PC-3 (cell line): ENCODE results near the gene CPLANE2. TPM values are rescaled to one million over a fixed set of nuclear protein-coding genes. Genes with fewer than 3 reads are reported as not detected.
"Not testable (repeated sequence)": the region's sequence is repeated elsewhere in the genome, so short reads cannot be mapped to it uniquely, and the experiment has no call there.

Source experiments
- ATAC-seq: fragments of 200-7000 bp; cut with Tn5 transposase; 2 replicates; pipeline ENCODE4 v1.9.1; 2020; ENCODE audit warnings: mild to moderate bottlenecking, moderate library complexity
- BruUV-seq: library from RNA; stranded (reverse); fragments of 400-500 nt; replicated peaks from 2 replicates; lab custom pipeline; 2021; lab: Mats Ljungman, UMichigan
- CTCF ChIA-PET: fragments of 300-600 bp; sonication (Branson Sonifier 250); formaldehyde crosslinking; loops from one replicate; lab custom pipeline; 2022; ENCODE audit warnings: antibody characterized with exemption; lab: Charles Lee
- POLR2A ChIA-PET: fragments of 300-600 bp; sonication (Branson Sonifier 250); formaldehyde crosslinking; loops from one replicate; lab custom pipeline; 2022; ENCODE audit warnings: antibody characterized with exemption; ENCODE audit not compliant: unreplicated experiment; lab: Charles Lee
- DNase-seq: peaks from one replicate; pipeline ENCODE4 v3.0.0-alpha.2; 2015
- H2AFZ ChIP-seq: fragments of 300-600 bp; sonication (generic); 2 replicates; pipeline ENCODE4 v1.6.0; 2016; ENCODE audit warnings: antibody characterized with exemption, low read length
- H3F3A ChIP-seq: fragments of 300-600 bp; sonication (generic); one replicate; pipeline ENCODE4 v1.6.0; 2017; ENCODE audit warnings: antibody characterized with exemption, low read length, control low read depth, mild to moderate bottlenecking; ENCODE audit not compliant: unreplicated experiment
- H3K27ac ChIP-seq: fragments of 300-600 bp; sonication (generic); 2 replicates; pipeline ENCODE4 v1.5.1; 2016; ENCODE audit warnings: mild to moderate bottlenecking, low read length
- H3K27me3 ChIP-seq: fragments of 300-600 bp; sonication (generic); 2 replicates; pipeline ENCODE4 v1.6.1; 2016; ENCODE audit warnings: low read length, mixed read lengths
- H3K36me3 ChIP-seq: fragments of 300-600 bp; sonication (generic); 2 replicates; pipeline ENCODE4 v1.6.1; 2016; ENCODE audit warnings: low read depth, mixed run types, low read length, mixed read lengths
- H3K4me1 ChIP-seq: fragments of 300-600 bp; sonication (generic); 2 replicates; pipeline ENCODE4 v1.5.1; 2016; ENCODE audit warnings: low read length; ENCODE audit not compliant: insufficient read depth
- H3K4me2 ChIP-seq: fragments of 300-600 bp; sonication (generic); 2 replicates; pipeline ENCODE4 v1.6.0; 2016; ENCODE audit warnings: low read length
- H3K4me3 ChIP-seq: fragments of 300-600 bp; sonication (generic); 2 replicates; pipeline ENCODE4 v1.5.1; 2016; ENCODE audit warnings: mild to moderate bottlenecking, low read length, mixed read lengths
- H3K79me2 ChIP-seq: fragments of 300-600 bp; sonication (generic); 2 replicates; pipeline ENCODE4 v1.6.1; 2017; ENCODE audit warnings: low read length, mixed read lengths
- H3K9ac ChIP-seq: fragments of 300-600 bp; sonication (generic); 2 replicates; pipeline ENCODE4 v1.6.0; 2016; ENCODE audit warnings: mild to moderate bottlenecking, low read length
- H3K9me2 ChIP-seq: fragments of 300-600 bp; sonication (generic); replicated peaks from 2 replicates; pipeline ENCODE4 v1.6.1; 2016; ENCODE audit warnings: mixed run types, low read length, mixed read lengths
- H3K9me3 ChIP-seq: fragments of 300-600 bp; sonication (generic); 2 replicates; pipeline ENCODE4 v1.6.1; 2016; ENCODE audit warnings: low read length, mixed read lengths
- H4K20me1 ChIP-seq: fragments of 300-600 bp; sonication (generic); 2 replicates; pipeline ENCODE4 v1.6.1; 2016; ENCODE audit warnings: low read length, mixed read lengths
- EZH2 ChIP-seq: fragments of 300-600 bp; sonication (generic); IDR thresholded peaks from one replicate; pipeline ENCODE4 v1.6.1; 2017; ENCODE audit warnings: antibody characterized with exemption, mild to moderate bottlenecking, low read length; ENCODE audit not compliant: unreplicated experiment
- EZH2phosphoT487 ChIP-seq: fragments of 300-600 bp; sonication (generic); IDR thresholded peaks from 2 replicates; pipeline ENCODE4 v1.6.1; 2018; ENCODE audit warnings: mild to moderate bottlenecking, antibody characterized with exemption, low read length, borderline replicate concordance
- intact Hi-C: fragments of 100-400 bp; cut with micrococcal nuclease; formaldehyde crosslinking; loops from 2 replicates; pipeline ENCODE4 v1.9.0; 2023
- total RNA-seq: library from RNA; depleted of rRNA; stranded (reverse); fragments of >200 nt; gene quantifications from 2 replicates; pipeline ENCODE4 v1.2.3, GENCODE V29; 2014
- TF ChIP-seq, protein P1 (sequence below): fragments of 300-600 bp; sonication (generic); conservative IDR thresholded peaks from 2 replicates; pipeline ENCODE4 v1.5.1; 2017; ENCODE audit warnings: antibody characterized with exemption, low read depth, mild to moderate bottlenecking, low read length

Gene CPLANE2
- total RNA-seq, 1 experiment from 2014 or later = 9.6 TPM

- H3K4me2 ChIP-seq = no peak overlapping the region
- TF ChIP-seq EZH2 (no peak), EZH2phosphoT487 (no peak)
- TF ChIP-seq, protein P1, sequence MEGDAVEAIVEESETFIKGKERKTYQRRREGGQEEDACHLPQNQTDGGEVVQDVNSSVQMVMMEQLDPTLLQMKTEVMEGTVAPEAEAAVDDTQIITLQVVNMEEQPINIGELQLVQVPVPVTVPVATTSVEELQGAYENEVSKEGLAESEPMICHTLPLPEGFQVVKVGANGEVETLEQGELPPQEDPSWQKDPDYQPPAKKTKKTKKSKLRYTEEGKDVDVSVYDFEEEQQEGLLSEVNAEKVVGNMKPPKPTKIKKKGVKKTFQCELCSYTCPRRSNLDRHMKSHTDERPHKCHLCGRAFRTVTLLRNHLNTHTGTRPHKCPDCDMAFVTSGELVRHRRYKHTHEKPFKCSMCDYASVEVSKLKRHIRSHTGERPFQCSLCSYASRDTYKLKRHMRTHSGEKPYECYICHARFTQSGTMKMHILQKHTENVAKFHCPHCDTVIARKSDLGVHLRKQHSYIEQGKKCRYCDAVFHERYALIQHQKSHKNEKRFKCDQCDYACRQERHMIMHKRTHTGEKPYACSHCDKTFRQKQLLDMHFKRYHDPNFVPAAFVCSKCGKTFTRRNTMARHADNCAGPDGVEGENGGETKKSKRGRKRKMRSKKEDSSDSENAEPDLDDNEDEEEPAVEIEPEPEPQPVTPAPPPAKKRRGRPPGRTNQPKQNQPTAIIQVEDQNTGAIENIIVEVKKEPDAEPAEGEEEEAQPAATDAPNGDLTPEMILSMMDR = no peak
- peaks cover 10% of the 10 kb centered on the region for H3F3A ChIP-seq
- no peaks in the 10 kb centered on the region for H3K9me3 ChIP-seq
- no peaks in the 10 kb centered on the region for H3K79me2 ChIP-seq
- H3K27ac ChIP-seq = no peak overlapping the region
- H3K9ac ChIP-seq = no peak overlapping the region
- H2AFZ ChIP-seq = no peak overlapping the region
- BruUV-seq = no TSS peak
- H3K9me2 ChIP-seq = no peaks in the 10 kb centered on the region
- intact Hi-C loops = no loop called here
- ChIA-PET CTCF (no interaction called here), POLR2A (no interaction called here)
- peaks cover 4% of the 10 kb centered on the region; the same call in 1 of the 2 replicates for H3K36me3 ChIP-seq
- ATAC-seq (no peak), DNase-seq (no peak)
- H3K4me1 ChIP-seq = peaks cover 41% of the 10 kb centered on the region
- H3K27me3 ChIP-seq = no peaks in the 10 kb centered on the region
- H3K4me3 ChIP-seq = no peak overlapping the region
- no peaks in the 10 kb centered on the region for H4K20me1 ChIP-seq
These were observed 21.0 kb upstream of the CPLANE2 start for GRCh38 chr1:16257968-16258367.

DNA sequence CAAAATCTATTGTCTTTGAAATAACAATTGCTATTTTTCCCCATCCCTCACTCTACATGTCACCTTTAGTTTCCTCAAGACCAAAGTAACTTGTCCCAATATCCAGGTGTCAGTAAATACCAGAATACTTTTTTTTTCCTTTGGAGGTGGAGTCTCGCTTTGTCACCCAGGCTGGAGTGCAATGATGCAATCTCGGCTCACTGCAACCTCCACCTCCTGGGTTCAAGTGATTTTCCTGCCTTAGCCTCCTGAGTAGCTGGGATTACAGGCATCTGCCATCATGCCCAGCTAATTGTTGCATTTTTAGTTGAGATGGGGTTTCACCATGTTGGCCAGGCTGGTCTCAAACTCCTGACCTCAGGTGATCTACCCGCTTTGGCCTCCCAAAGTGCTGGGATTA is 20.6 kb upstream of the CPLANE2 start:
- H3K36me3 ChIP-seq, H3K27ac ChIP-seq, H3K9ac ChIP-seq, H3K79me2 ChIP-seq, POLR2A ChIA-PET, BruUV-seq, DNase-seq, H3K27me3 ChIP-seq, H3K9me2 ChIP-seq, H3K9me3 ChIP-seq, H3K4me3 ChIP-seq, ATAC-seq, CTCF ChIA-PET, H4K20me1 ChIP-seq, H2AFZ ChIP-seq, intact Hi-C loops, H3K4me2 ChIP-seq: not testable (repeated sequence)
- peaks cover 45% of the 10 kb centered on the region for H3K4me1 ChIP-seq
- H3F3A ChIP-seq = peaks cover 10% of the 10 kb centered on the region

DNA sequence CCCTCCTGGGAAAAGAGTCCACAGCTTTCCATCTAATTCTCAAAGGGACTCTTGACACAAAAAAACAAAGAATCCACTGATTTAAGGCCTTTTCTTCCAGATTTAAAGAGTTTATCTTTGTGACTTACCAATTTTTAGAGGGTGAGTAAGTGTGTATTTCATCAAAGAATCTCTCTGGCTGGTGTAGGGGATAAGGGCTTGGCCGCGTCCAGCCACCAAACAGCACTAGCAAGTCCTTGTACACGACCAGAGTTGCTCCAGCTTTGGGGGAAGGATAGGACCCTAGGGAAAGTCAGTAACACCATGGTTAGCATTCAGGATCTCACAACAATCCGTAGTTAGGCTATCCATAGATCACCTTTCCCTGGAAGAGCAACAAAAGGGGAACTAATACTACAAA is 19.5 kb upstream of the CPLANE2 start:
- Histone ChIP-seq H3K27ac (no peak overlapping the region), H3K4me3 (no peak overlapping the region), H3F3A (peaks cover 10% of the 10 kb centered on the region), H3K27me3 (no peaks in the 10 kb centered on the region), H3K9ac (no peak overlapping the region), H4K20me1 (no peaks in the 10 kb centered on the region), H3K4me2 (no peak overlapping the region), H3K36me3 (peaks cover 15% of the 10 kb centered on the region; the same call in 1 of the 2 replicates), H2AFZ (no peak overlapping the region), H3K9me3 (no peaks in the 10 kb centered on the region), H3K4me1 (peaks cover 51% of the 10 kb centered on the region), H3K79me2 (no peaks in the 10 kb centered on the region), H3K9me2 (no peaks in the 10 kb centered on the region)
- TF ChIP-seq, protein P1 = no peak
- TF ChIP-seq EZH2 (no peak), EZH2phosphoT487 (no peak)
- no TSS peak for BruUV-seq
- intact Hi-C loops = no loop called here
- ChIA-PET CTCF (no interaction called here), POLR2A (no interaction called here)
- no peak for DNase-seq
- ATAC-seq = no peak
